HCT116 (cell line): ENCODE data around the gene CPLX3.

Experiments
- CEBPB ChIP-seq: IDR thresholded peaks from 2 replicates; pipeline ENCODE4 v1.6.1; 2012; ENCODE audit warnings: low read depth
- EGR1 ChIP-seq: IDR thresholded peaks from 2 replicates; pipeline ENCODE4 v1.6.1; 2012; ENCODE audit warnings: low read depth
- POLR2A ChIP-seq: IDR thresholded peaks from 2 replicates; pipeline ENCODE4 v1.7.0; 2011; ENCODE audit warnings: borderline replicate concordance; ENCODE audit not compliant: insufficient read depth, insufficient read length; ENCODE audit errors: extremely low read depth
- POLR2AphosphoS5 ChIP-seq: IDR thresholded peaks from 2 replicates; pipeline ENCODE4 v1.6.1; 2011; ENCODE audit warnings: mild to moderate bottlenecking, low read depth, low read length, moderate library complexity
- RAD21 ChIP-seq: IDR thresholded peaks from 2 replicates; pipeline ENCODE4 v1.6.1; 2012; ENCODE audit warnings: low read depth, mild to moderate bottlenecking
- SP1 ChIP-seq: IDR thresholded peaks from 2 replicates; pipeline ENCODE4 v1.6.1; 2012; ENCODE audit warnings: low read depth
- ZNF274 ChIP-seq: fragments of 200-500 bp; sonication (Bioruptor generic); IDR thresholded peaks from 2 replicates; pipeline ENCODE4 v1.6.1; 2014; ENCODE audit warnings: mild to moderate bottlenecking, low read depth, low read length, inconsistent platforms
- TF ChIP-seq, protein P1 (sequence below), 3 experiments: fragments of 200-600 bp in 1 of 3; sonication (generic) in 1 of 3; IDR thresholded peaks in 2 of 3; conservative IDR thresholded peaks in 1 of 3; 2 replicates each; pipeline ENCODE4 v1.5.1; 2012 to 2017; ENCODE audit warnings: low read depth in 2 of 3, low read length in 2 of 3, antibody characterized with exemption in 1 of 3, borderline replicate concordance in 1 of 3, control low read depth in 1 of 3, mild to moderate bottlenecking in 1 of 3, mixed read lengths in 1 of 3, mixed run types in 1 of 3, moderate library complexity in 1 of 3; ENCODE audit not compliant: insufficient read depth in 1 of 3
- TF ChIP-seq, protein P2 (sequence below): IDR thresholded peaks from 2 replicates; pipeline ENCODE4 v1.6.1; 2012; ENCODE audit warnings: low read depth

DNA sequence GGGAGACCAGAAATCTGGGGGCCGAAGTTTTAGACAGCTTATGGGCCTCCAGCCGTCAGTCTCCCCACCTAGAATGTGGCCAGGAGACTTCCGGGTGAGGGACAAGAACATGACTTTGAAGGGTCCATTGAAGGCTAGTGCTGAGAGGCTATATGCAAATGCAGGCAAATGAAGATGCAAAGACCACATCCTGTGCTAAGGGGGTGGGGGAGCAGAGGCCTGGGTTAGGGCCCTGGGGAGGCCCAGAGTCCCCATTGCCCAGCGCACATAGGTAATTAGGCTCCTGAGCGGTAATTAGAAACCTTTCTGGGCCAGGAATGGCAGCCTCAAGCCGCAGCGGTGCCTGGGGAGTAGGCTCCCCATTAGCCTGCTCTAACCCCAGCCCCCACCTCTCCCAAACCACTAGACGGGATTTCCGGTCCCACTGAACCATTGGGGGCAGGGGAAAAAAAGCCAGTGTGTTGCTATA lies 37.7 kb upstream of the CPLX3 start:
- TF ChIP-seq ZNF274 (no peak), RAD21 (no peak), SP1 (no peak), EGR1 (no peak), POLR2A (no peak), POLR2AphosphoS5 (no peak), CEBPB (no peak)
- TF ChIP-seq, protein P1, sequence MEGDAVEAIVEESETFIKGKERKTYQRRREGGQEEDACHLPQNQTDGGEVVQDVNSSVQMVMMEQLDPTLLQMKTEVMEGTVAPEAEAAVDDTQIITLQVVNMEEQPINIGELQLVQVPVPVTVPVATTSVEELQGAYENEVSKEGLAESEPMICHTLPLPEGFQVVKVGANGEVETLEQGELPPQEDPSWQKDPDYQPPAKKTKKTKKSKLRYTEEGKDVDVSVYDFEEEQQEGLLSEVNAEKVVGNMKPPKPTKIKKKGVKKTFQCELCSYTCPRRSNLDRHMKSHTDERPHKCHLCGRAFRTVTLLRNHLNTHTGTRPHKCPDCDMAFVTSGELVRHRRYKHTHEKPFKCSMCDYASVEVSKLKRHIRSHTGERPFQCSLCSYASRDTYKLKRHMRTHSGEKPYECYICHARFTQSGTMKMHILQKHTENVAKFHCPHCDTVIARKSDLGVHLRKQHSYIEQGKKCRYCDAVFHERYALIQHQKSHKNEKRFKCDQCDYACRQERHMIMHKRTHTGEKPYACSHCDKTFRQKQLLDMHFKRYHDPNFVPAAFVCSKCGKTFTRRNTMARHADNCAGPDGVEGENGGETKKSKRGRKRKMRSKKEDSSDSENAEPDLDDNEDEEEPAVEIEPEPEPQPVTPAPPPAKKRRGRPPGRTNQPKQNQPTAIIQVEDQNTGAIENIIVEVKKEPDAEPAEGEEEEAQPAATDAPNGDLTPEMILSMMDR (IDR thresholded peaks at IDR 0.05 in 2 of 3, conservative IDR thresholded peaks at IDR 0.05 in 1 of 3; ENCODE audit: borderline replicate concordance in 1 of 3, insufficient read depth in 1 of 3, low read depth in 2 of 3, low read length in 2 of 3): no peak
- TF ChIP-seq, protein P2, sequence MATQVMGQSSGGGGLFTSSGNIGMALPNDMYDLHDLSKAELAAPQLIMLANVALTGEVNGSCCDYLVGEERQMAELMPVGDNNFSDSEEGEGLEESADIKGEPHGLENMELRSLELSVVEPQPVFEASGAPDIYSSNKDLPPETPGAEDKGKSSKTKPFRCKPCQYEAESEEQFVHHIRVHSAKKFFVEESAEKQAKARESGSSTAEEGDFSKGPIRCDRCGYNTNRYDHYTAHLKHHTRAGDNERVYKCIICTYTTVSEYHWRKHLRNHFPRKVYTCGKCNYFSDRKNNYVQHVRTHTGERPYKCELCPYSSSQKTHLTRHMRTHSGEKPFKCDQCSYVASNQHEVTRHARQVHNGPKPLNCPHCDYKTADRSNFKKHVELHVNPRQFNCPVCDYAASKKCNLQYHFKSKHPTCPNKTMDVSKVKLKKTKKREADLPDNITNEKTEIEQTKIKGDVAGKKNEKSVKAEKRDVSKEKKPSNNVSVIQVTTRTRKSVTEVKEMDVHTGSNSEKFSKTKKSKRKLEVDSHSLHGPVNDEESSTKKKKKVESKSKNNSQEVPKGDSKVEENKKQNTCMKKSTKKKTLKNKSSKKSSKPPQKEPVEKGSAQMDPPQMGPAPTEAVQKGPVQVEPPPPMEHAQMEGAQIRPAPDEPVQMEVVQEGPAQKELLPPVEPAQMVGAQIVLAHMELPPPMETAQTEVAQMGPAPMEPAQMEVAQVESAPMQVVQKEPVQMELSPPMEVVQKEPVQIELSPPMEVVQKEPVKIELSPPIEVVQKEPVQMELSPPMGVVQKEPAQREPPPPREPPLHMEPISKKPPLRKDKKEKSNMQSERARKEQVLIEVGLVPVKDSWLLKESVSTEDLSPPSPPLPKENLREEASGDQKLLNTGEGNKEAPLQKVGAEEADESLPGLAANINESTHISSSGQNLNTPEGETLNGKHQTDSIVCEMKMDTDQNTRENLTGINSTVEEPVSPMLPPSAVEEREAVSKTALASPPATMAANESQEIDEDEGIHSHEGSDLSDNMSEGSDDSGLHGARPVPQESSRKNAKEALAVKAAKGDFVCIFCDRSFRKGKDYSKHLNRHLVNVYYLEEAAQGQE: no peak
